Muscle of back (tissue), 11 donors: ENCODE data around the gene C8G. TPM values are rescaled to one million over a fixed set of nuclear protein-coding genes. Genes with fewer than 3 reads are reported as not detected.

ENCODE experiments used
- DNase-seq, 3 donors: peaks; one replicate each; pipeline versions ENCODE4 v3.0.0 to v3.0.0-alpha.2; 2013
- polyA plus RNA-seq, 10 donors: library from polyadenylated mRNA; unstranded; fragments of 120-200 nt; gene quantifications; one replicate each; pipeline ENCODE4 v1.2.1, GENCODE V29; 2013; ENCODE audit not compliant: insufficient read length in 10 of 10

The C8G gene
- polyA plus RNA-seq, 10 donors: 0.29 to 1.0 (median 0.51) TPM; not detected in 1

DNA sequence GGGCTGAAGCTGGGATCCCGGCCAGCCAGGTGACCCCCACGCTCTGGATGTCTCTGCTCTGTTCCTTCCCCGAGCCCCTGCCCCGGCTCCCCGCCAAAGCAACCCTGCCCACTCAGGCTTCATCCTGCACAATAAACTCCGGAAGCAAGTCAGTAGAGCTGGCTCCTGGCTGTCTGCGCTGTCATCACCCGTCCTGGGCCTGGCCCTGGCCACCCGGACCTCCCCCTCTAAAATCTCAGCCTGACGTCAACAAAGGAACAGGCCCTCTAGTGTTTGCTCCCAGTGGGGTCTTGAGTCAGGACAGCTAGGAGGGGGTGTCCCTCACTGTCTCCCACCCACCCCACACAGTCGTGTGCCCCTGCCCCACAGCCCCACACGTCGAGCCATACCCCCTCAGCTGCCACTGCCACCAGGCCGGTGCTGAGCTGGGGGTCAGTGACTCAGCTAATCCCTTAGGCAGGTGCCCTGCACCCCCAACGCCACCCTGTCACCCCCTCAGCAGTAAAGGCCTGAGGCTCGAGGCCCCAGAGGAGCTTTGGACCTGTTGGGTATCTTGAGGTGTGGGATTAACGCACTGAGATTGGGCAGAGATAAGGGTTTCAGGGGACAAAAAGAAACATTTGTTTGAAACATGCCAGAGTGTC, 36.7 kb downstream of the C8G start:
- no peak for DNase-seq

DNA sequence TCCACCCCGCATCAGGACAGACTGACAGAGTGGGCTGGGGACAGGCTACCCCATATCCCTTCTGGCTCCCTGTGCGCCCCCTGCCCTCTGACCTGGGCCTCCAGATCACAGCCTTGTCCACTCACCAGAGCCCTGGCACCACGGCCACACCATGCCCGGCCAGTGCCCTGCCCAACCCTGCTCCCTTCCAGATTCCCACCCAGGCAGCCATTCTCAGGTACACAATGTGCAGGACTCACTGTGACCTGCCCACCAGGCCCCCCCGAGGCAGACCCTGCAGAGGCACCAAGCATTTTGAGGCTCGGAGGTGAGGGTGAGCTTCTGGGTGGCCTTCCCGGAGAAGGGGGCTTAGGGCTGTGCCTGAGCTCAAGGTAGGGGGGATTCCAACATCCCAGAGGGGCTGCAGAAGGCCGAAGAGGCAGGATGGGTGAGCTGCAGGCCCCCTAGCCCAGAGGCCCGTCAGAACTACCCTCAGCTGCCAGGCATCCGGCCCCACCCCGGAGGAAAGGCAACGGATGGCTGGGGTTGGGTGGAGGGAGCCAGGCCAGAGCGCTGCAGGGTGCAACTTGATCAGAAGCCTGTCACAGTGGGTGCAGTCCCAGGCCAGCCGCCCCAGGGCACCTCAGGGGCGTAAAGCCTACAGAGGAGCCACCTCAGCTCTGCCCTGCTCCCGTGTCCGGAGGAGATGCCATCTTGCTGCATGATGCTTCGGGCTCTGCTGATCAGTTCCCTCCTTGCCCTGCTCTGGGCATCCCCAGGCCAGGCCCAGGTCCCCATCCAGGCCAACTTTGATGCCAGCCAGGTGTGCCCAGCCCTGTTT, 37.4 kb downstream of the C8G start, which contains the start of gene LCNL1:
TSS of gene LCNL1 (plus strand) at position 762 of the 820 bp plus-strand sequence. CDS start 594 bp downstream, outside the sequence.
- no peak for DNase-seq

GRCh38 chr9:136983167-136983566, 38.1 kb downstream of the C8G start:
- no peak for DNase-seq

DNA sequence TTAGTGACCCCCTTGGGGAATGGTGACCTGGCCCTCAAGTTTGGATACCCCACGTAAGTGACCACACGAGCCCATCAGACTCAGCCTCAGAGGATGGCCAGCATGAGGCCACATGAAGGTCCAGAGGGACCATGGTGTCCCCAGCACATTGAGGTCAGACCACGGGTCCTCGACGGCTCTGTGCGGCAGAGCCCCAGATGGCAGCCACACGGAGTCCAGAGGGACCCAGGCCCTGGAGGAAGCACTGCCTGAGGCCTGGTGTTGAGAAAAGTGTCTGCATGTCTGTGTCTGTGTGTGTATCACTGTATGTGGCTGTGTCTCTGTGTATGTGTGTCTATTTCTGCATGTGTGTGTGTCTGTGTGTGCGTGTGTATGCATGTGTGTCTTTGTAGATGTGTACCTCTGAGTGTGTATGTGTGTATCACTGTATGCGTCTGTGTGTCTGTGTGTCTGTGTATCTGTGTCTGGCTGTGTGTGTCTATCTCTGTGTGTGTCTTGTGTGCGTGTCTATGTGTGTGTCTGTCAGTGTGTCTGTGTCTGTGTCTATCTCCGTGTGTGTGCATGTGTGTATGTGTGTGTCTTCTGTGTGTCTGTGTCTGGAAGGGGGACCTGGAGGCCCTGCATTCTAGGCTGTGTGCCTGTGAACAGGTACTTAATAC, 38.7 kb downstream of the C8G start:
- DNase-seq: no peak

- DNase-seq: no peak
Observed at GRCh38 chr9:136984464-136985026, 39.5 kb downstream of the C8G start.

- DNase-seq: no peak
Observed at GRCh38 chr9:136985027-136985602, 40.1 kb downstream of the C8G start.

- no peak for DNase-seq
Observed at GRCh38 chr9:136985853-136986252, 40.8 kb downstream of the C8G start.

DNA sequence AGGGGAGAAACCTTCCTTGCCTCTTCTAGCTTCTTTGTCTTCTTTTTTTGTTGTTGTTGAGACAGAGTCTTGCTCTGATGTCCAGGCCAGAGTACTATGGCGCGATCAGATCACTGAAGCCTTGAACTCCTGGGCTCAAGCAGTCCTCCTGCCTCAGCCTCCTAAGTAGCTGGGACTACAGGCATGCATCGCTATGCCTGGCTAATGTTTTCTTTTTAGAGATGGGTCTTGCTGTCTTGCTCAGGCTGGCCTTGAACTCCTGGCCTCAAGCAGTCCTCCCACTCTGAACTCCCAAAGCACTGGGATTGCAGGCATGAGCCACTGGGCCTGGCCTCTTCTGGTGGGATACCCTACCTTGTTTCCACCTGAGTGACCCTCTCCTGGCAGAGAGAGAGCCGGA, 43.8 kb downstream of the C8G start:
- no peak for DNase-seq

DNA sequence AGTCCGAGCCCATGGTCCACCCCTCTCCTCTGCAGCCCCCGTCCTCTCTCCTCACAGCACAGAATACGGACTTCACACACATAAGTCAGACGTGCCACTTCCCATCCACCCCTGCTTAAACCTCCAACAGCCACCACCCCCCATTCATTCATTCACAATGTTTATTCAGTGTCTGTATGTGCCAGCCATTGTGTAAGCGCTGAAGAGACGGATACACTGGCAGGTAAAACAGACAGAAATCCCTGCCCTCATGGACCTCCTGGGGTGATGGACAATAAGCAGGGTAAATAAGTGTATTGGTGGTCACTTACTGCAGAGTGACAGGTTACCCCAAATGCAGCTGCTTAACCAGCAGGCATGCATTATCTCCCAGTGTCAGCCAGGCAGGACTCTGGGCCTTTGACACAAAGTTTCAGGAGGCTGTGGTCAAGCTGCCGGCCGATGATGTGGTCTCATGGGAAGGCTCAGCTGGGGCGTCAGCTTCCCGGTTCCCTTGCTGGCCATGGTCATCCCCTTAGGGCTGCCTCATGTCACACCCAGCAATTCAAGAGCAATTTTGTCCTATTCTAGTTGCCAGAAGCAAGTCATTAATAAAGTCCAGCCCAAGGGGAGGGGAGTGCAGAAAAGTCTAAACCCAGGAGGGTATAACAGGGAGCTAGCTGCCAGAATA, 45.3 kb downstream of the C8G start:
- DNase-seq: no peak

GRCh38 chr9:136991993-136992818, 47.2 kb downstream of the C8G start, which contains the start of gene PAXX:
PAXX (plus strand) TSS chr9:136992422; CDS start chr9:136992444, 22 bp downstream.
- DNase-seq: peak; percentile 83 to 92 (median 90)

DNA sequence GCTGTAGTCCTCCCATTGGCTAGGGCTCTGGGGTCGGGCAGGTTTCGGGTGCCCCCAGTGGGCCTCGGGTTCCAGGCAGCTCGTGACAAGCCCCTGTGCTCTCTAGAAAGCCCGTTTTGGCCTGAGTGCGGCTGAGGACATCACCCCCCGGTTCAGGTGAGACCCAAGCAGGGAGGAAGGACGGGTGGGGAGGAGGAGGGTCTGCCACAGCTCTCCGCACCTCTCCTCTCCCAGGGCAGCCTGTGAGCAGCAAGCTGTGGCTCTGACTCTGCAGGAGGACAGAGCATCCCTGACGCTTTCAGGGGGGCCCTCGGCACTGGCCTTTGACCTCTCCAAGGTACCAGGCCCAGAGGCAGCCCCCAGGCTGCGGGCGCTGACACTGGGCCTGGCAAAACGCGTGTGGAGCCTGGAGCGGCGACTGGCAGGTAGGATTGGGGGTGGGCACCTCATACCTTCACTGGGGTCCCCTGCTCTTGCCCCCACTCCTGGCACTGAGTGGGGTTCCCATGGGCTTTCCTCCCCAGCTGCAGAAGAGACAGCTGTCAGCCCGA, 47.9 kb downstream of the C8G start:
- DNase-seq: peak in 1 of 3 donors; percentile 44

- DNase-seq: no peak
Observed at GRCh38 chr9:136994180-136994887, 49.3 kb downstream of the C8G start.

- no peak for DNase-seq
Observed at GRCh38 chr9:136994888-136995230, 49.8 kb downstream of the C8G start.

GRCh38 chr9:136995362-136995761, 50.3 kb downstream of the C8G start:
- DNase-seq: no peak

- peak in 1 of 3 donors; percentile 50 for DNase-seq
Observed at GRCh38 chr9:136995772-136996311, 50.8 kb downstream of the C8G start.
